Right renal cortex interstitium (tissue), 3 donors: ENCODE data around the gene MTERF2. TPM values are rescaled to one million over a fixed set of nuclear protein-coding genes. Genes with fewer than 3 reads are reported as not detected.
"Not testable (repeated sequence)": the region's sequence is repeated elsewhere in the genome, so short reads cannot be mapped to it uniquely, and the experiment has no call there.

Source experiments
- DNase-seq, 3 donors: peaks; one replicate each; pipeline ENCODE4 v3.0.0-alpha.2; 2013; ENCODE audit warnings: low read depth in 3 of 3, low spot score in 2 of 3
- polyA plus RNA-seq, 3 donors: library from polyadenylated mRNA; unstranded; fragments of 120-200 nt; gene quantifications; one replicate each; pipeline ENCODE4 v1.2.1, GENCODE V29; 2013; ENCODE audit not compliant: insufficient read length in 3 of 3

Gene MTERF2
- polyA plus RNA-seq, 3 donors: 28.6 to 34.2 (median 33.9) TPM

- not testable (repeated sequence) for DNase-seq
Observed at GRCh38 chr12:106996102-106996501, 9.2 kb upstream of the MTERF2 start.

GRCh38 chr12:106994579-106995220 is 7.8 kb upstream of the MTERF2 start:
- DNase-seq: no peak

GRCh38 chr12:106987846-106988245 is 900 bp upstream of the MTERF2 start:
- DNase-seq: no peak

GRCh38 chr12:106986135-106986534 is 811 bp downstream of the MTERF2 start:
- DNase-seq: no peak

GRCh38 chr12:106985479-106985878 is 1.5 kb downstream of the MTERF2 start:
- DNase-seq: no peak

GRCh38 chr12:106984588-106985137 is 2.3 kb downstream of the MTERF2 start:
- no peak for DNase-seq

GRCh38 chr12:106982229-106982628 is 4.7 kb downstream of the MTERF2 start:
- DNase-seq: no peak

- no peak for DNase-seq
Observed at GRCh38 chr12:106981788-106982187, 5.2 kb downstream of the MTERF2 start.

GRCh38 chr12:106980944-106981343 is 6.0 kb downstream of the MTERF2 start:
- DNase-seq: no peak

- DNase-seq: no peak
Observed at GRCh38 chr12:106978035-106978800, 8.7 kb downstream of the MTERF2 start.

GRCh38 chr12:106976668-106977067 is 10.3 kb downstream of the MTERF2 start:
- DNase-seq: no peak

GRCh38 chr12:106975993-106976658 is 10.8 kb downstream of the MTERF2 start:
- no peak for DNase-seq

GRCh38 chr12:106975098-106975497 is 11.8 kb downstream of the MTERF2 start:
- DNase-seq: no peak

GRCh38 chr12:106974511-106974910 is 12.4 kb downstream of the MTERF2 start:
- DNase-seq: no peak

- DNase-seq: no peak
Observed at GRCh38 chr12:106973545-106973944, 13.4 kb downstream of the MTERF2 start.

- DNase-seq: no peak
Observed at GRCh38 chr12:106971065-106971464, 15.9 kb downstream of the MTERF2 start.

- DNase-seq: no peak
Observed at GRCh38 chr12:106964526-106964925, 22.4 kb downstream of the MTERF2 start.

- no peak for DNase-seq
Observed at GRCh38 chr12:106962286-106962685, 24.7 kb downstream of the MTERF2 start.

- DNase-seq: no peak
Observed at GRCh38 chr12:106960443-106960842, 26.5 kb downstream of the MTERF2 start.

GRCh38 chr12:106957583-106957982 is 29.4 kb downstream of the MTERF2 start:
- no peak for DNase-seq

- DNase-seq: peak in 1 of 3 donors; percentile 48
Observed at GRCh38 chr12:106956048-106956578, 30.8 kb downstream of the MTERF2 start.
